ENCODE data around the gene KIF6.
A peak's percentile ranks its signal among the peaks of the same experiment; 100 is the strongest.

The KIF6 gene

GRCh38 chr6:39669973-39670342, 55.2 kb downstream of the KIF6 start:
- no peak for DNase-seq (ENCODE audit: extremely low spot score, insufficient read length, low read depth)
- no peak for FAIRE-seq

- no peak for DNase-seq (ENCODE audit: extremely low spot score, insufficient read length, low read depth)
- FAIRE-seq = no peak
Measured at GRCh38 chr6:39669207-39669972, 55.8 kb downstream of the KIF6 start.

DNA sequence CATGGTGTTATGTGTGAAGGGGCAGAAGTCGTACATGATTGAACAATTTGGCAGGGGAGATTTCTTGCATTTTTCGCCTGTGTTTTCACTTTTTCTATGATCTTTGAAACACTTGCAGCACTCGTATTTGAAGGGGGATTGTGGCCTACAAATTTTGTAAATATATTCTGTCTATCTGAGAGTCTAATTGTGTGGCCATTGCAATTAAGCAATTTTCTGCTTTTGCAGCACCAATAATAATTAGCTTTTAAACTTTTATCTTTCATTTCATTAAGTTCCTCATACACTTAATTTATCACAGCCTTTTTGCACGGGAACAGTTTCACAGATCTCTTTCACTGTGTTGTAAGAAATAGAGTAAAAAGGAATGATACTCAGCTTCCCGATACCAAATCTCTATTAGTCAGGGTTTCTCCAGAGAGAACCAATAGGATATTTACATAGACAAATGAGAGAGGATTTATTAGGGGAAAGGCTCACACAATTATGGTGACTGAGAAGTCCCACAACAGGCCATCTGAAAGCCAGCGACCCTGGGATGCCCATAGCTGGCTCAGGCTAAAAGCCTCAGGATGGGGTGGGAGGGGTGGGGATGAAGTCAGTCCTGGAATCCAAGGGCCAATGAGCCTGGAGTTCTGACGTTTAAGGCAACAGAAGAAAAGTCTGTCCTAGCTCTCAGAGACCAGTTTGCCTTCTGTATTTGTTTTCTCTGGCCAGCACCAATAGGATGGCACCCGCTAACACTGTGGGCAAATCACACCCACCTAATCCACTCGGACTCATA, 58.3 kb downstream of the KIF6 start:
- FAIRE-seq (no peak), DNase-seq (ENCODE audit: extremely low spot score, insufficient read length, low read depth) (no peak)

- no peak for DNase-seq (ENCODE audit: extremely low spot score, insufficient read length, low read depth)
- no peak for FAIRE-seq
Measured at GRCh38 chr6:39665861-39666260, 59.3 kb downstream of the KIF6 start.

- DNase-seq (ENCODE audit: extremely low spot score, insufficient read length, low read depth) = no peak
- peak; percentile 62 for FAIRE-seq
Measured at GRCh38 chr6:39664173-39664572, 61.0 kb downstream of the KIF6 start.

GRCh38 chr6:39657355-39658135, 67.7 kb downstream of the KIF6 start:
- FAIRE-seq (no peak), DNase-seq (ENCODE audit: extremely low spot score, insufficient read length, low read depth) (no peak)

DNA sequence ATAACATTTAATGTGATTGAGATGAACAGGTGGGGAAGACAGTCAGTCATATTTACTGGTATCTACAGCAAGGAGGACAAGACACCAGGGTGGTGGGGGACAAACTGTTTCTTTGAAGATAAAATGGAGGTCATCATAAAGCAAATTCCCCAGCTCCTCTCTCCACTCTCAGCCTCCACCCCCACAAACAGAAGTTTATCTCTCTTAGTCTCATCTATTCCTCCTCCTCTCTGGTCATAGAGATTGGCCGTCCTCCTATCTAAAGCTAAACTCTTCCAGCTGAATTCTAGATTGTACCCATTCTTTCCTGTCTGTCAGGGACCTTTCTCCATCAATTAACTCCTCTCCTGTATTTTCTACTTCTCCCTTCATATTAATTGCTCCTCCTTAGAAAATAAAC, 71.1 kb downstream of the KIF6 start:
- no peak for FAIRE-seq
- DNase-seq (ENCODE audit: extremely low spot score, insufficient read length, low read depth) = no peak

DNA sequence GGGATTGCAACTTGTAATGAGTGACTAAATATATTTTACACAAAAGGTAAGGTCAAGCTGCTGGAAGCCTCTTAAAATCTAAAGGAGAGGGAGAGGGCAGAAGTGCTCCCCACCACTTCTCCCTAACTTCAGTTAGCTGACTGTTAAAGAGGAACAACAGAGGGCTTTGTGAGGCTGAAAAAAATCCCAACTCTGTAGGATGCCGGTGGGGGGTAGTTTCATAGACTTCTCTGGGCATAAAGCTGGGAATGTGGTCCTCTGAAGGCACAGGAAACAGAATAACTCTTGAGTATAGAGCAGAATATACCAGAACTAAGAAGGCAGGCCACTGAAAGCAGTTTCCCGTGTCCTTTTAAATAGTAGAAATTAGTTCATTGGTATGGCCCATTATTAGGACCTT, 71.6 kb downstream of the KIF6 start:
- DNase-seq (ENCODE audit: extremely low spot score, insufficient read length, low read depth) (no peak), FAIRE-seq (no peak)

DNA sequence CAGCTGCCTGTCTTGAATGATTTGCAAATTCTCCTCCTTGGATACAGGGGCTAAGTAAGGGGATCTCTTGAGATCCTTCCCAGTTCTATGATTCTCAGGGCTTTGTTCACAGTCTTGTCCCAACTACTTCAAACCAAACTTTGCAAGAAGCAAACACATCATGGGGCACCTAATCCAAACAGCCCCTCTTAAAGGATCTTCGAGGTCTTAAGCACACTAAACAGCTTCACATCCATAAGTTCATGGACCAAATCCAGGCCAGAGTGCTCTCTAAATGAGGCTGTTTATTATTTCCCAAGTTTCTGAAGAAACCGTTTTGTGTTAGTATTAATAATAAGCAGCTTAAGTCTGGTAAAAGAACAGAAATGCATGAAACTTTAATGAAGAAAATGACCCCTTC, 75.2 kb downstream of the KIF6 start:
- FAIRE-seq (no peak), DNase-seq (ENCODE audit: extremely low spot score, insufficient read length, low read depth) (no peak)

DNA sequence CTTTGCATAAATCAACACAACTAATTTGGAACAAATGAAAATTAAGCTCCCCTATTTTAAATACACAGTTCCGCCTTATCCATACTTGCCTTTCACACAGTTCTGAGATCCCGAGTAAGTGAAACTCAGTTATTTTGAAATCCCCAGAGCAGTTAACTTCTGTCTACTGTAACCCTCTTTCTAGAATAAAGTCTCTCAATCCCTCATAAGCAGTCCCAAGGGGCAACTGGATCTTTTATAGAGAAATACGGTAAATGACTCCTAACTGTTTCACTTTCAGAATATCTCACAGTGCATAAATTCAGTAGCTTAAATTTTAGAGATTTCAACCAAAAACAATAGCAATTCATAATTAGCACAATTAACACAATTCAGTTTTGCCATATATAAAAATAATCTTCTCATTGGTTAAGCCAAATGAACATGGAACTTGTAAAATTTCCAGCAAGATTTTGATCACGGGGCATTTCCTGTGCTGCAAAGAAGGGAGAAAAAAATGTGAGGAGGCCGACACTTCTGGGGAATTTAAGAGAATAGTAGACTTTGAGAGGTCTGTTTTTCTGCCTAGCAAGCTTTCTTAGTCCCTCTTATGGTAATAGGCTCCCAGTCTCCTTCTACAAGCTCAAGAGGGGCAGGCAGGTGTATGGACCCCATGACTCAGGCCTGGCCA, 78.3 kb downstream of the KIF6 start:
- FAIRE-seq (peak; percentile 39), DNase-seq (ENCODE audit: extremely low spot score, insufficient read length, low read depth) (peak; percentile 8)

DNA sequence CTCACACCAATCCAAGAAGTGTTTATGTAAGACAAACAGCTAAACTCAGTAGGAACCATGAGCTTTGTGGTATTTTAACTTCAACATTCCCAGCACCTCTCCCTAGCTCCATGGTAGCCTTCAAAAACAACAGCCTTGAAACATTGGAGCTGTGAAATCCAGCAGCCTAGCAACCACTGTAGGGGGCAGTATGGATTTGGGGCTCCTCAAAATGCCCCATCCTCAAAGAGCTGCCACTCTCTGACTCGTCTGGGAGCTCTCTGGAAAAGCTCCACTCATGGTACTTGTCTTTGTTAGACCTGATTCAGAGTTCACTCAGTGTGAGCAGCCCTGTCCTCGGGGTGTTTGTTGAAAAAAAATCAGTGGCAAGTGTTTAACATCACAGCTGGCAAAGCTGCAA, 82.9 kb downstream of the KIF6 start:
- FAIRE-seq (no peak), DNase-seq (ENCODE audit: extremely low spot score, insufficient read length, low read depth) (no peak)

GRCh38 chr6:39638126-39638822, 86.9 kb downstream of the KIF6 start:
- no peak for DNase-seq (ENCODE audit: extremely low spot score, insufficient read length, low read depth)
- FAIRE-seq = peak; percentile 31

DNA sequence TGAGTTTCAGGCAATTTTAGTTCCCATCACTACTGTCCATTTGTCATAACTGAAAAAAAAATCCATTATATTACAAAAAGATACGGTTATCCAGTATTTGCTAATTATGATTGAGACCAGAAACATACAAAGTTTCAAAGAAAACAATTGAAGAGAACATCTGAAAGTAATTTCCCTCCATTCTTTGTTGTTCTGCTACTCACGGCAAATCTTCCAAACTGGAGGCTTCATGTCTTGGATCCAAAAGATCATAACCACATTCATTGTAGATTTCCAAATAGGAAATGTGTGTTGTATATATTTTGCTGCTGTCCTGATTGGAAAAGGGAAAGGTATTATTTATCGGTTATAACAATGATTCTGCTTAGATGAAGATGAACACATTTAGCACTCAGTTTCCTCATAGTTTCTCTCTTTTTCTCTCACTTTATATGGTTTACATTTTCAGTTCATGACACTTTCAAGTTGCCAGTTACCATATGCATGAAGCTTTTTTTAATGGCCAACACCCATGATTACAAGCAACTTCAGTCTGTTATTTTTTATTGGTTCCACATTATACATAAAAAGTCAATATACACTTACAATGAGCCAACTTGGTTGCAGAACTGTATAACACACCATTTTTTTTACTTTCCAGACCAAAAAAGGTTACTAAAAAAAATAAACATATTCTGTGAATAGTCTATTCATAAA, 90.4 kb downstream of the KIF6 start:
- DNase-seq (ENCODE audit: extremely low spot score, insufficient read length, low read depth) (no peak), FAIRE-seq (no peak)

DNA sequence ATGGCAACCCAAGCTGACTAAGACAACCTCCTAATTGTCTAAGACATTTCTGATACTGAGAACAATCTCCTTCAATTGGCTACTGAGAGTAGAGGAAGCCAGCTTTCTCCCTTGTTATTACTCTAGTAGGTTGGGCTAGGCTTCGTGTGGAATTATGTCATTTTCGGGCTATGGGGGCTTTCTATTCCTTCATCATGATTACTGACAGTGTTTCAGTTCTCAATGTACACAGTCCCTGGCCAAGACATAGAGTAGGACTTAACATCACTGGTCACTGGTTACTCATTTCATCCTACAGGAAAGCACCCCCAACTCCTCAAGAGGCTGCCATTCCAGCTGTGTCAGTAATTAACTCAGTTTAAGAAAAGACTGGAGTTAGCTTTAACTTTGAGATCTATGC, 100.0 kb downstream of the KIF6 start:
- no peak for FAIRE-seq
- no peak for DNase-seq (ENCODE audit: extremely low spot score, insufficient read length, low read depth)

- FAIRE-seq (no peak), DNase-seq (ENCODE audit: extremely low spot score, insufficient read length, low read depth) (no peak)
Measured at GRCh38 chr6:39623750-39624149, 101.5 kb downstream of the KIF6 start.

DNA sequence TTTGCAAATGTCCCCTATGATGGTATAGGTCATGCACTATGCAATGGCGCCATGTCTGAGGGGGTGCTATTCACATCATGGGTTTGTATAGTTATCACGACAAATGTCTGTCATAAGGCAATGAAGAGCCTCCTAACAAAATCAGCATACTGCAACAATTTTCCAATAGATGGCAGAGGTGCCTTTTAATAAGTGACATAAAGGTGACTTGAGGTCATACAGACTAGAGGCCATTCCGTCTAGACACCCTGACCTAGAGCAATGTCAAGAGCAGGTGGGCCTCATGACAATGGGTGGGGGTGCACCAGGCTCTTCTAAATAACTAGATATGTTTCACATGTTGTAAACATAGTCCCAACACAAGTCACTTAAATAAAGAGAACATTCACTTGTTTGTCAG, 107.7 kb downstream of the KIF6 start:
- no peak for FAIRE-seq
- no peak for DNase-seq (ENCODE audit: extremely low spot score, insufficient read length, low read depth)

- DNase-seq (ENCODE audit: extremely low spot score, insufficient read length, low read depth) (no peak), FAIRE-seq (no peak)
Measured at GRCh38 chr6:39617026-39617425, 108.2 kb downstream of the KIF6 start.

DNA sequence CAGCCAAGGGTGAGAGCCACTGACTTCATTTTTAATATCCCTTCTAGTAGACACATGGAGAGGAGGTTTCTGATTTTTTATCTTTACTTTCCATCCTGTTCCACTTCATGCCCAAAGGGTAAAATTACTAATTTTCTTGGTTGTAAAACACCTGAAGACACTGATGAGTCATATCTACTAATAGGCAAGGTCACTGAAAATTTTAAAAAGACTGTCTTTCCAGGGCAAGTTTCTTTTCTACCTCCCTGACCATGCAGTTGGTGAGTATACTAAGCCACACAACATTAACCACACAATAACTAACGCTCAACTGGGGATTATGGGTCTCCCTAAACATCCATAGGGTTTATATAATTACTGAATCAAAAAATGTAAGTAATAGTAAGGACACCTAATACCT, 109.6 kb downstream of the KIF6 start:
- FAIRE-seq (no peak), DNase-seq (ENCODE audit: extremely low spot score, insufficient read length, low read depth) (no peak)

- FAIRE-seq (no peak), DNase-seq (ENCODE audit: extremely low spot score, insufficient read length, low read depth) (no peak)
Measured at GRCh38 chr6:39614393-39614950, 110.7 kb downstream of the KIF6 start.
